Endodermal cell (in vitro differentiated cells): ENCODE data around the gene CENPF. TPM values are rescaled to one million over a fixed set of nuclear protein-coding genes. Genes with fewer than 3 reads are reported as not detected.

Experiments used
- DNase-seq: peaks from one replicate; pipeline ENCODE4 v3.0.0-alpha.2; 2017
- H3K27ac ChIP-seq: 2 replicates; pipeline ENCODE4 v1.5.1; 2013; ENCODE audit warnings: mild to moderate bottlenecking, low read depth, low read length, moderate library complexity
- H3K27me3 ChIP-seq: 2 replicates; pipeline ENCODE4 v1.6.1; 2013; ENCODE audit warnings: mild to moderate bottlenecking, low read length, moderate library complexity; ENCODE audit not compliant: insufficient read depth, control insufficient read depth, poor library complexity, severe bottlenecking
- H3K36me3 ChIP-seq: 2 replicates; pipeline ENCODE4 v1.7.0; 2013; ENCODE audit warnings: mild to moderate bottlenecking, low read length, moderate library complexity; ENCODE audit not compliant: control insufficient read depth, insufficient read depth
- H3K4me1 ChIP-seq: one replicate; pipeline ENCODE4 v1.7.0; 2013; ENCODE audit warnings: low read length; ENCODE audit not compliant: control insufficient read depth, insufficient read depth
- H3K4me3 ChIP-seq: 2 replicates; pipeline ENCODE4 v1.5.1; 2013; ENCODE audit warnings: mild to moderate bottlenecking, low read length, moderate library complexity
- H3K9ac ChIP-seq: 2 replicates; pipeline ENCODE4 v1.6.1; 2013; ENCODE audit warnings: mild to moderate bottlenecking, low read length, moderate library complexity; ENCODE audit not compliant: poor library complexity, severe bottlenecking; ENCODE audit errors: extremely low read depth
- H3K9me3 ChIP-seq: 2 replicates; pipeline ENCODE4 v1.6.1; 2013; ENCODE audit warnings: mild to moderate bottlenecking, low read length, moderate library complexity; ENCODE audit not compliant: control insufficient read depth
- H3K27ac Mint-ChIP-seq: 2 replicates; pipeline ENCODE4 v1.8.0; 2020; ENCODE audit warnings: mixed read lengths
- H3K27me3 Mint-ChIP-seq: 2 replicates; pipeline ENCODE4 v1.8.0; 2021; ENCODE audit warnings: mild to moderate bottlenecking, mixed read lengths; ENCODE audit not compliant: insufficient read depth
- H3K36me3 Mint-ChIP-seq: 2 replicates; pipeline ENCODE4 v1.8.0; 2020; ENCODE audit warnings: low read depth, mixed read lengths
- H3K4me1 Mint-ChIP-seq: 2 replicates; pipeline ENCODE4 v1.8.0; 2020; ENCODE audit warnings: mixed read lengths
- H3K4me3 Mint-ChIP-seq: 2 replicates; pipeline ENCODE4 v1.8.0; 2020; ENCODE audit warnings: mild to moderate bottlenecking, moderate library complexity, mixed read lengths
- H3K9me3 Mint-ChIP-seq: 2 replicates; pipeline ENCODE4 v1.8.0; 2020; ENCODE audit warnings: mild to moderate bottlenecking, mixed read lengths
- WGBS, 2 experiments: methylation state at CpG; one replicate each; pipeline versions ENCODE4 v1.1.5 to v1.1.7; 2013; ENCODE audit warnings: missing lambda C conversion rate in 2 of 2, mixed read lengths in 1 of 2; ENCODE audit not compliant: insufficient coverage in 1 of 2, insufficient read length in 1 of 2; 5-methylcytosine and 5-hydroxymethylcytosine counted together
- total RNA-seq, 2 donors: library from RNA; stranded (reverse); fragmentation: NEBNext Ultra II Directional in 1 of 2; extraction: Animal tissue kit (Norgen Biotek cat#: 25700) in 1 of 2; gene quantifications; 2 replicates in 1 of 2; 3 replicates in 1 of 2; pipeline ENCODE4 v1.2.1, GENCODE V29; 2021
- TF ChIP-seq, protein P1 (sequence below): fragments of 200-600 bp; sonication (generic); conservative IDR thresholded peaks from 2 replicates; pipeline ENCODE4 v1.5.0; 2021; ENCODE audit warnings: antibody characterized with exemption, mild to moderate bottlenecking

Gene CENPF
- total RNA-seq, 2 donors from 2014 or later = 77.2 to 87.2 TPM

DNA sequence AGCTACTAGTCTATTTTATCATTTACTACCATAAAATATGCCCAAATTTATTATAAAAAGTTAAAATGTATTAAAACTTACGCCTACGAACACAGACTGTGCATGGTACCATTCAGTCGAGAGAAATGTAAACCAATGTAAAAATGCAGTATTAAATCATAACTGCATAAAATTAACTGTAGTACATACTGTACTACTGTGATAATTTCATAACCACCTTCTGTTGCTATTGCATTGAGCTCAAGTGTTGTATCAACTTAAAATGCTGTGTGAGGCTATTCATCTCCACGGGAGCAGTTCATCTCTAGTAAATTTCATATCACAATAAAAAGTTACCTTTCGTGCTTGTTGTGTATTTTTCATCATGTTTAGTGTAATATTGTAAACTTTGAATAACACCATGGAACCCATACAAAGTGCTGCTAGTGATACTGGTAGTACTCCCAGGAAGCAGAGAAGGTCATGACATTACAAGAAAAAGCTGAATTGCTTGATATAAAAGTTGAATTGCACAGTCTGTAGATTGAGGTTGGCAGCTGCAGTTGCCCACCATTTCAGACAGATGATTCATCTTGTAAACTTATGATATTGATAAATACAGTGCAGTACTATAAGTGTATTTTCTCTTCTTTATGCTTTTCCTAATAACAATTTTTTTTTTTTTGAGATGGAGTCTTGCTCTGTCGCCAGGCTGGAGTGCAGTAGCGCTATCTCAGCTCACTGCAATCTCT, 19.0 kb upstream of the CENPF start:
- Mint-ChIP-seq H3K4me3 (no peak overlapping the region), H3K4me1 (peaks cover 11% of the 10 kb centered on the region), H3K36me3 (no peaks in the 10 kb centered on the region), H3K27ac (no peak overlapping the region), H3K27me3 (peaks cover 3% of the 10 kb centered on the region), H3K9me3 (no peaks in the 10 kb centered on the region)
- TF ChIP-seq, protein P1, sequence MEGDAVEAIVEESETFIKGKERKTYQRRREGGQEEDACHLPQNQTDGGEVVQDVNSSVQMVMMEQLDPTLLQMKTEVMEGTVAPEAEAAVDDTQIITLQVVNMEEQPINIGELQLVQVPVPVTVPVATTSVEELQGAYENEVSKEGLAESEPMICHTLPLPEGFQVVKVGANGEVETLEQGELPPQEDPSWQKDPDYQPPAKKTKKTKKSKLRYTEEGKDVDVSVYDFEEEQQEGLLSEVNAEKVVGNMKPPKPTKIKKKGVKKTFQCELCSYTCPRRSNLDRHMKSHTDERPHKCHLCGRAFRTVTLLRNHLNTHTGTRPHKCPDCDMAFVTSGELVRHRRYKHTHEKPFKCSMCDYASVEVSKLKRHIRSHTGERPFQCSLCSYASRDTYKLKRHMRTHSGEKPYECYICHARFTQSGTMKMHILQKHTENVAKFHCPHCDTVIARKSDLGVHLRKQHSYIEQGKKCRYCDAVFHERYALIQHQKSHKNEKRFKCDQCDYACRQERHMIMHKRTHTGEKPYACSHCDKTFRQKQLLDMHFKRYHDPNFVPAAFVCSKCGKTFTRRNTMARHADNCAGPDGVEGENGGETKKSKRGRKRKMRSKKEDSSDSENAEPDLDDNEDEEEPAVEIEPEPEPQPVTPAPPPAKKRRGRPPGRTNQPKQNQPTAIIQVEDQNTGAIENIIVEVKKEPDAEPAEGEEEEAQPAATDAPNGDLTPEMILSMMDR = no peak
- H3K9me3 ChIP-seq = no peaks in the 10 kb centered on the region
- H3K4me1 ChIP-seq = peaks cover 9% of the 10 kb centered on the region
- no peaks in the 10 kb centered on the region for H3K36me3 ChIP-seq
- peaks cover 8% of the 10 kb centered on the region for H3K27me3 ChIP-seq
- no peak overlapping the region for H3K27ac ChIP-seq
- 87 to 90% methylated on average over 2 to 4 of the region's 7 CpGs for WGBS, 2 experiments
- no peak overlapping the region for H3K4me3 ChIP-seq
- H3K9ac ChIP-seq = no peak overlapping the region
- no peak for DNase-seq

DNA sequence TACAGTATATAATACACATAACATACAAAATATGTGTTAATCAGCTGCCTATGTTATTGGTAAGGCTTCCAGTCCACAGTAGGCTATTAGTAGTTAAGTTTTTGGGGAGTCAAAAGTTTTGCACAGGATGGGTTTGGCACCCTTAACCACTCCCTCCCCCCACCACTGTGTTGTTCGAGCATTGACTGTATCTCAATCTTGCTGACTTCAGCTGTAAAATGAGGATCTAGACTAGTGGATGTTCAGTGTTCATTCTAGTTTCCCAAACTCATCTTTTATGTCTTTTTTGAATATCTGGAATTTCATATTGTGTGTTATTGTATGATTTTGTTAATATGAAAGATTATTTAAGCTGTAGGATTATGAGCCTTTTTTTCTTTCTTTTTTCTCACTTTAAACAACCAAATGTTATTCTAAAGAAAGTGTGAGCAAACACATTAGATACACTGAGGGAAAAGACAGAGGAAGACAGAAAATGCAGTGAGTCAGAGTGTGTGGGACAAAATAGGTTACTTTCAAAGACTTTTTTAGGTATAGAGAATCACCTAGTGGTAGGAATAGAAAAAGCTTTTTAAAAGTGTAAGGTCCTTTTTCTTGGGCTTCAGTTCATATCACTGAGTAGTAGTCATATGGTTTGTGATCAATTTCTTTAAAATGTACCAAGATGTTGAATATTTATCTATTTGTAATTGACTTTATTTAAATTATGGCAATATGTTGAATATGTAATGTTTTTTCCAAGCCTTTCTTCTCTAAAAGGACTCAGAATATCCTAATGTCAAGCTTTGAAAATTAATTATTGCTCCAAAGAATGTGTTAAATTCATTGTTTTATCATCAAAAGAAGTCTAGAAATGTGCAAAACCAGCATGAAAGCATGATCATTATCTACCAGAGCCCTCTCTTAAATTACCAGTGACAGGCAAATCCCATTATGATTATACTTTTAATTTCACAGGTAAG, 17.9 kb upstream of the CENPF start:
- H3K9me3 ChIP-seq = no peaks in the 10 kb centered on the region
- no peak for DNase-seq
- Mint-ChIP-seq H3K27me3 (peaks cover 3% of the 10 kb centered on the region), H3K36me3 (no peaks in the 10 kb centered on the region), H3K27ac (no peak overlapping the region), H3K4me1 (peaks cover 11% of the 10 kb centered on the region), H3K9me3 (no peaks in the 10 kb centered on the region), H3K4me3 (no peak overlapping the region)
- peaks cover 9% of the 10 kb centered on the region for H3K4me1 ChIP-seq
- H3K27ac ChIP-seq = no peak overlapping the region
- no peak overlapping the region for H3K9ac ChIP-seq
- TF ChIP-seq, protein P1 = peak; percentile 85
- 60% methylated on average over 1 of the region's 1 CpG; no CpG with 5 or more reads in 1 of the 2 experiments for WGBS, 2 experiments
- no peaks in the 10 kb centered on the region for H3K36me3 ChIP-seq
- peaks cover 8% of the 10 kb centered on the region for H3K27me3 ChIP-seq
- no peak overlapping the region for H3K4me3 ChIP-seq

DNA sequence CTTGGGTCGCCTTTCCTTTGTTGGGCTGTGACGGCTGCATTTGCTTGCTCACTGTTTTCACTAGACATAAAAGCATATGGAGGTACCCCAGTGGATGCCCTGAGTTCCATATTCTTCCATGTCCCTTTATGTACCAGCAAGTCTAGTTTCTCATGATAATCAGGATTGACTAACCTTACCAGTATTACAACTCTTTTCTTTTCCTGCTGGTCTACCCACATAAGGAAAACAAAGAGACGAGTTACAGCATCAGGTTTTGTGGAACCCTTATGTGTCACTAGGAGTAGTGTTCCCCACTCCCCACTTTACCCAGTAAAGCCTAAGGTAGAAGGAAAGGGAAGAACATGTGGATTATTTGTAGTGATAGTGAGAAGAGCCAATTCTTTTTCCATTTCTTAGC, 16.4 kb upstream of the CENPF start:
- no peak overlapping the region for H3K4me3 ChIP-seq
- no peak overlapping the region for H3K27ac ChIP-seq
- peaks cover 11% of the 10 kb centered on the region for H3K4me1 Mint-ChIP-seq
- H3K27me3 Mint-ChIP-seq = peaks cover 3% of the 10 kb centered on the region
- TF ChIP-seq, protein P1 = no peak
- H3K9me3 ChIP-seq = no peaks in the 10 kb centered on the region
- no peak overlapping the region for H3K9ac ChIP-seq
- H3K27ac Mint-ChIP-seq = no peak overlapping the region
- H3K4me3 Mint-ChIP-seq = no peak overlapping the region
- no peak for DNase-seq
- no peaks in the 10 kb centered on the region for H3K9me3 Mint-ChIP-seq
- no peaks in the 10 kb centered on the region for H3K36me3 ChIP-seq
- no peaks in the 10 kb centered on the region for H3K36me3 Mint-ChIP-seq
- peaks cover 6% of the 10 kb centered on the region for H3K4me1 ChIP-seq
- peaks cover 8% of the 10 kb centered on the region for H3K27me3 ChIP-seq
- 75 to 76% methylated on average over 2 to 3 of the region's 3 CpGs for WGBS, 2 experiments
